Spleen (tissue), 11 donors: ENCODE results near the gene SLC22A5. TPM values are rescaled to one million over a fixed set of nuclear protein-coding genes. Genes with fewer than 3 reads are reported as not detected.

Source experiments
- DNase-seq: peaks from one replicate; pipeline ENCODE4 v3.0.0-alpha.2; 2020
- H3K27ac ChIP-seq, 8 donors: fragments of 200-600 bp; sonication (generic) in 7 of 8; 1 replicate in 4 of 8; 2 replicates in 4 of 8; pipeline versions ENCODE4 v1.5.0 to v1.8.0; 2016 to 2021; ENCODE audit warnings: inconsistent platforms in 4 of 8, mild to moderate bottlenecking in 4 of 8, moderate library complexity in 1 of 8
- H3K27me3 ChIP-seq, 7 donors: fragments of 200-600 bp; sonication (generic) in 6 of 7; replicated peaks in 1 of 7; 1 replicate in 4 of 7; 2 replicates in 3 of 7; pipeline versions ENCODE4 v1.5.0 to v1.8.0; 2016 to 2021; ENCODE audit warnings: inconsistent platforms in 3 of 7, mild to moderate bottlenecking in 1 of 7
- H3K36me3 ChIP-seq, 6 donors: fragments of 200-600 bp; sonication (generic) in 5 of 6; 1 replicate in 4 of 6; 2 replicates in 2 of 6; pipeline versions ENCODE4 v1.5.0 to v1.8.0; 2016 to 2021; ENCODE audit warnings: inconsistent platforms in 2 of 6
- H3K4me1 ChIP-seq, 6 donors: fragments of 200-600 bp; sonication (generic) in 5 of 6; 1 replicate in 3 of 6; 2 replicates in 3 of 6; pipeline versions ENCODE4 v1.5.0 to v1.8.0; 2016 to 2021; ENCODE audit warnings: inconsistent platforms in 3 of 6
- H3K4me3 ChIP-seq, 8 donors: fragments of 200-600 bp; sonication (generic) in 7 of 8; 1 replicate in 4 of 8; 2 replicates in 4 of 8; pipeline versions ENCODE4 v1.5.0 to v1.8.0; 2016 to 2021; ENCODE audit warnings: inconsistent platforms in 4 of 8, mild to moderate bottlenecking in 4 of 8, moderate library complexity in 2 of 8
- H3K9me3 ChIP-seq, 8 donors: fragments of 200-600 bp; sonication (generic) in 7 of 8; 1 replicate in 4 of 8; 2 replicates in 4 of 8; pipeline versions ENCODE4 v1.5.0 to v1.8.0; 2016 to 2021; ENCODE audit warnings: inconsistent platforms in 4 of 8
- POLR2A ChIP-seq, 3 donors: fragments of 450-650 bp; IDR thresholded peaks; one replicate each; pipeline ENCODE4 v1.5.1; 2017; ENCODE audit warnings: antibody characterized with exemption in 3 of 3, mild to moderate bottlenecking in 1 of 3
- POLR2AphosphoS5 ChIP-seq, 3 donors: sonication (generic); formaldehyde crosslinking; IDR thresholded peaks; one replicate each; pipeline ENCODE4 v1.5.1; 2017; ENCODE audit warnings: antibody characterized with exemption in 3 of 3
- WGBS, 5 donors: extraction: QIAGEN DNeasy Blood & Tissue Kit in 3 of 5; methylation state at CpG; one replicate each; pipeline versions ENCODE4 v1.1.5 to v1.1.7; 2013 to 2018; 5-methylcytosine and 5-hydroxymethylcytosine counted together
- intact Hi-C: fragments of 100-400 bp; cut with DNase I; formaldehyde crosslinking; loops from one replicate; pipeline ENCODE4 v1.15.0; 2023; ENCODE audit warnings: low total_unique reads
- polyA plus RNA-seq, 3 donors: library from polyadenylated mRNA; stranded (reverse); fragments of 200-250 nt; gene quantifications; one replicate each; pipeline ENCODE4 v1.2.1, GENCODE V29; 2013
- total RNA-seq, 7 donors: library from RNA; depleted of rRNA in 3 of 7; stranded (reverse); fragments of >200 nt in 3 of 7; fragmentation: NEBNext Ultra II Directional in 4 of 7; extraction: Animal tissue kit (Norgen Biotek cat#: 25700) in 4 of 7; gene quantifications; one replicate each; pipeline versions ENCODE4 v1.1.0 to v1.2.1, GENCODE V29; 2016 to 2021
- TF ChIP-seq, protein P1 (sequence below), 11 experiments: fragments of 200-600 bp in 7 of 11; fragments of 450-650 bp in 4 of 11; sonication (generic) in 4 of 11; IDR thresholded peaks in 8 of 11; conservative IDR thresholded peaks in 3 of 11; 1 replicate in 7 of 11; 2 replicates in 4 of 11; pipeline versions ENCODE4 v1.4.0 to v1.8.0; 2016 to 2021; ENCODE audit warnings: antibody characterized with exemption in 11 of 11, inconsistent platforms in 4 of 11, mild to moderate bottlenecking in 1 of 11
- donor health status: healthy with polysubstance abuse.
- donor health status: DM: no; HTN: no; CAD: no; lungs with moderate emphysema.
- donor health status: DM: no; HTN: no; CAD: no.
- donor health status: Bipolar disorder and iron deficiency.
- donor health status: healthy.
- donor health status: DM: no; HTN: no; CAD: no.
- donor health status: DM: yes; HTN: yes; CAD: no.

SLC22A5 gene
- total and polyA plus RNA-seq, 10 donors: 2.4 to 9.2 (median 6.7) TPM

DNA sequence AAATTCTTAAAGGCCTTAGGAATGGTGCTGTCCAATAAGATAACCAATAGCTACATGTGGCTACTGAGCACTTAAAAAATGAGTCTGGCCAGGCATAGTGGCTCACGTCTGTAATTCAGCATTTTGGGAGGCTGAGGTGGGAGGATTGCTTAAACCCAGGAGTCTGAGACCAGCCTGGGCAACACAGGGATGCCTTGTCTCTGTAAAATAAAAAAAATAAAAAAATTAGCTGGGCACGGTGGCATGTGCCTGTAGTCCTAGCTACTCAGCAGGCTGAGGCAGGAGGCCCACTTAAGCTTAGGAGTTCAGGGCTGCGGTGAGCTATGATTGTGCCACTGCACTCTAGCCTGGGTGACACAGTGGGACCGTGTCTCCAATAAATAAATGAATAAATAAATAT is 1.3 kb upstream of the SLC22A5 start:
- Histone ChIP-seq H3K27ac (no peak overlapping the region), H3K9me3 (no peaks in the 10 kb centered on the region), H3K4me3 (no peak overlapping the region), H3K36me3 (peaks cover 0 to 25% (median 0%) of the 10 kb centered on the region in 6 donors), H3K27me3 (no peaks in the 10 kb centered on the region), H3K4me1 (peaks cover 6 to 43% (median 30%) of the 10 kb centered on the region in 6 donors)
- DNase-seq: no peak
- TF ChIP-seq POLR2A (IDR thresholded peaks at IDR 0.05) (no peak), POLR2AphosphoS5 (IDR thresholded peaks at IDR 0.05) (no peak)
- TF ChIP-seq, protein P1, sequence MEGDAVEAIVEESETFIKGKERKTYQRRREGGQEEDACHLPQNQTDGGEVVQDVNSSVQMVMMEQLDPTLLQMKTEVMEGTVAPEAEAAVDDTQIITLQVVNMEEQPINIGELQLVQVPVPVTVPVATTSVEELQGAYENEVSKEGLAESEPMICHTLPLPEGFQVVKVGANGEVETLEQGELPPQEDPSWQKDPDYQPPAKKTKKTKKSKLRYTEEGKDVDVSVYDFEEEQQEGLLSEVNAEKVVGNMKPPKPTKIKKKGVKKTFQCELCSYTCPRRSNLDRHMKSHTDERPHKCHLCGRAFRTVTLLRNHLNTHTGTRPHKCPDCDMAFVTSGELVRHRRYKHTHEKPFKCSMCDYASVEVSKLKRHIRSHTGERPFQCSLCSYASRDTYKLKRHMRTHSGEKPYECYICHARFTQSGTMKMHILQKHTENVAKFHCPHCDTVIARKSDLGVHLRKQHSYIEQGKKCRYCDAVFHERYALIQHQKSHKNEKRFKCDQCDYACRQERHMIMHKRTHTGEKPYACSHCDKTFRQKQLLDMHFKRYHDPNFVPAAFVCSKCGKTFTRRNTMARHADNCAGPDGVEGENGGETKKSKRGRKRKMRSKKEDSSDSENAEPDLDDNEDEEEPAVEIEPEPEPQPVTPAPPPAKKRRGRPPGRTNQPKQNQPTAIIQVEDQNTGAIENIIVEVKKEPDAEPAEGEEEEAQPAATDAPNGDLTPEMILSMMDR (IDR thresholded peaks at IDR 0.05 in 8 of 11, conservative IDR thresholded peaks at IDR 0.05 in 3 of 11): no peak
- WGBS, 5 donors: 92 to 98% (median 94%) methylated on average over 4 of the region's 4 CpGs
- intact Hi-C loops: no loop called here

DNA sequence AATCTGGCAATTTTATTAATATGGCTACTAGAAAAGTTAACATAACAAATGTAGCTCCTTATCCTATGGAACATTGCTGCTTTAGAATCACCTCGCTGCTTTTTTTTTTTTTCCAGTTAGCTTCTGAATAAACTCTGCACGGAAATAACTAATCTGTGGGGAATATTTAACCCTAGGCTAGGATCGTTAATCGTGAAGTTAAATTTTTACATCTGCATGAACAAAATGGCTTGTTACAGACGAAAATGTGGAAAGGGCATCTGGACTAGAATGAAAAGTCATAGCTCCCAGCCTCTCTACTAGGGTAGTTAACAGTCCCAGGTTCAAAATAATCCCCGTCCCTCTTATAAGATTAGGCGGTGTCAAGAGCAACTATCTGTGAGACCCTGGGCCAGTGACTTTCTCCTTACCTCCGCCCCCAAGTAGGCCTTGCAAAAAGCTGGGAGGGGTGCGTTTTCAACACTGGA is 470 bp upstream of the SLC22A5 start:
- 10 to 18% (median 16%) methylated on average over 9 of the region's 9 CpGs for WGBS, 5 donors
- Histone ChIP-seq H3K9me3 (no peaks in the 10 kb centered on the region), H3K4me1 (peaks cover 6 to 43% (median 30%) of the 10 kb centered on the region in 6 donors), H3K36me3 (peaks cover 0 to 17% (median 0%) of the 10 kb centered on the region in 6 donors), H3K27me3 (no peaks in the 10 kb centered on the region), H3K27ac (peak overlapping the region; percentile 68 to 88 (median 82)), H3K4me3 (peak overlapping the region; percentile 60 to 72 (median 64))
- intact Hi-C loops: no loop called here
- TF ChIP-seq POLR2A (IDR thresholded peaks at IDR 0.05) (no peak), POLR2AphosphoS5 (IDR thresholded peaks at IDR 0.05) (no peak)
- TF ChIP-seq, protein P1 (IDR thresholded peaks at IDR 0.05 in 8 of 11, conservative IDR thresholded peaks at IDR 0.05 in 3 of 11): no peak
- no peak for DNase-seq

DNA sequence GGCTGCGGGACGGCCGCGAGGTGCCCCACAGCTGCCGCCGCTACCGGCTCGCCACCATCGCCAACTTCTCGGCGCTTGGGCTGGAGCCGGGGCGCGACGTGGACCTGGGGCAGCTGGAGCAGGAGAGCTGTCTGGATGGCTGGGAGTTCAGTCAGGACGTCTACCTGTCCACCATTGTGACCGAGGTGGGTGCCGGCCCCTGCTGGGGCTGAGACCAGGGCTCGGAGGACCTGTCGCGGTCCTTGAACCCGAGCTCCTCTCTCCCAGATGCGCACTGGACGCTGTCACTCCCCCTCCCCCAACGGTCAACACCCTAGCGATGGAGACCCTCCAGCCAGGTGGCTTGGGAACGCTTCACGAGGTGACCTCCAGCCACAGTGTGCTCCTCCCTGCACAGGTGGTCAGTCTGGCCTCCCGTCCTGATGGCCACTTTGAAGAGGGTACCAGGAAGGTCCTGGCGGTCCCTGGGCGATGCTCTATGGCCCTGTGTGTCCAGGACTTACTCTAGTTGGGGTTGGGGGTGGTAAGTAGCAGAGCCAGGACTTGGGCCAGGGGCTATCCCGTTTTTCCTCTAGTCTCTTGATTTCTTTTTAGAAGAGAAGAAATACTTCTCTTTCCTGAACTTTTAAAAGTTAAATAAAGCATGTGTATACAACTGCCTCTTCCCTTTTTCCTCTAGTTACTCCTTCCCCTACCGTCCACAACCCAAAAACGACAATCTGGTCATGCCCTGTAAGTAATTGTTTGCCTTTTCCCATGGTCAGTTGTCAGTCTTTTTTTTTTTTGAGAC is 866 bp downstream of the SLC22A5 start:
- H3K4me1 ChIP-seq: peaks cover 6 to 43% (median 30%) of the 10 kb centered on the region in 6 donors
- H3K27me3 ChIP-seq: no peaks in the 10 kb centered on the region
- peak overlapping the region; percentile 68 to 88 (median 82) for H3K27ac ChIP-seq
- H3K9me3 ChIP-seq: no peaks in the 10 kb centered on the region
- intact Hi-C loops: no loop called here
- peak overlapping the region; percentile 60 to 72 (median 64) for H3K4me3 ChIP-seq
- H3K36me3 ChIP-seq: peaks cover 0 to 7% (median 0%) of the 10 kb centered on the region in 6 donors
- 17 to 47% (median 24%) methylated on average over 6 to 34 of the region's 34 CpGs for WGBS, 5 donors
- no peak for TF ChIP-seq POLR2A (IDR thresholded peaks at IDR 0.05)
- TF ChIP-seq POLR2AphosphoS5 (IDR thresholded peaks at IDR 0.05): no peak
- TF ChIP-seq, protein P1 (IDR thresholded peaks at IDR 0.05 in 8 of 11, conservative IDR thresholded peaks at IDR 0.05 in 3 of 11): no peak
- no peak for DNase-seq

DNA sequence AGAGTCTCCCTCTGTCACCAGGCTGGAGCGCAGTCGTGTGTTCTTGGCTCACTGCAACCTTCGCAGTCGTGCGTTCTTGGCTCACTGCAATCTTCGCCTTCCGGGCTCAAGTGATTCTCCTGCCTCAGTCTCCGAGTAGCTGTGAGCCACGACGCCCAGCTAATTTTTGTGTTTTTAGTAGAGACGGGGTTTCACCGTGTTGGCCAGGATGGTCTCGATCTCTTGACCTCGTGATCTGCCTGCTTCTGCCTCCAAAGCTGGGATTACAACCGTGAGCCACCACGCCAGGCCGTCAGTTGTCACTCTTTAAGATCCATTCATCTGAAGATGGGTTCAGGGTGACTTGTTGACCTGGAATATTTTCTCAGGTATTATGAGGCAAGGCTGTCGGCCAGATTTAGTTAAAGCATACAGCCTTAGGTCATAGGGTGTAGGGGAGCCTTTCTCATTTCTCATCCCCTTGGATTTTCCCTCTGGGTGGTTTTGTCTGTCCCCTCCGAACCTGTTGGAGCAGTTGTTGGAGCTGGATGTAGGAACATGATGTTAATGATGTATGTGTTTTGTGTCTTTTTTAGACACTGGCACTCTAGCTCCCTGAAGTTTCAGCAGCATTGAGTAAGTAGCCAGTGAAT is 1.6 kb downstream of the SLC22A5 start:
- Histone ChIP-seq H3K27me3 (no peaks in the 10 kb centered on the region), H3K27ac (no peak overlapping the region), H3K9me3 (no peaks in the 10 kb centered on the region), H3K4me3 (no peak overlapping the region), H3K36me3 (peaks cover 0 to 3% (median 0%) of the 10 kb centered on the region in 6 donors), H3K4me1 (peaks cover 6 to 43% (median 30%) of the 10 kb centered on the region in 6 donors)
- DNase-seq: no peak
- WGBS, 5 donors: 90 to 95% (median 93%) methylated on average over 19 of the region's 19 CpGs
- no peak for TF ChIP-seq POLR2A (IDR thresholded peaks at IDR 0.05)
- TF ChIP-seq POLR2AphosphoS5 (IDR thresholded peaks at IDR 0.05): no peak
- TF ChIP-seq, protein P1 (IDR thresholded peaks at IDR 0.05 in 8 of 11, conservative IDR thresholded peaks at IDR 0.05 in 3 of 11): no peak
- intact Hi-C loops: no loop called here
